Stimulated activated CD8-positive, alpha-beta memory T cell treated with anti-CD3 and anti-CD28 coated beads, Interleukin-15, amount 100 ng/mL, for 1 hour (primary cell): ENCODE measurements around the gene ELL2.

Experiments
- DNase-seq: peaks from one replicate; pipeline ENCODE4 v3.0.0-alpha.2; 2020; ENCODE audit warnings: low read depth

ELL2 gene

GRCh38 chr5:95880081-95880926 lies 81.3 kb downstream of the ELL2 start:
- no peak for DNase-seq

- no peak for DNase-seq
Observed at GRCh38 chr5:95879661-95880060, 82.0 kb downstream of the ELL2 start.

GRCh38 chr5:95878417-95879323 lies 83.0 kb downstream of the ELL2 start:
- no peak for DNase-seq

- DNase-seq = no peak
Observed at GRCh38 chr5:95876782-95877181, 84.9 kb downstream of the ELL2 start.

GRCh38 chr5:95874246-95874645 lies 87.4 kb downstream of the ELL2 start:
- no peak for DNase-seq

GRCh38 chr5:95873351-95873750 lies 88.3 kb downstream of the ELL2 start:
- no peak for DNase-seq

GRCh38 chr5:95872346-95873268 lies 89.0 kb downstream of the ELL2 start:
- no peak for DNase-seq

GRCh38 chr5:95871146-95871806 lies 90.4 kb downstream of the ELL2 start:
- no peak for DNase-seq

GRCh38 chr5:95870105-95870672 lies 91.5 kb downstream of the ELL2 start:
- no peak for DNase-seq

GRCh38 chr5:95869173-95869855 lies 92.3 kb downstream of the ELL2 start:
- peak; percentile 26 for DNase-seq

- DNase-seq = no peak
Observed at GRCh38 chr5:95868136-95868535, 93.5 kb downstream of the ELL2 start.

GRCh38 chr5:95866435-95867040 lies 95.1 kb downstream of the ELL2 start:
- DNase-seq = no peak

GRCh38 chr5:95864944-95865504 lies 96.6 kb downstream of the ELL2 start:
- DNase-seq = no peak

GRCh38 chr5:95864456-95864855 lies 97.2 kb downstream of the ELL2 start:
- DNase-seq = no peak

- DNase-seq = no peak
Observed at GRCh38 chr5:95863383-95863757, 98.3 kb downstream of the ELL2 start.

- DNase-seq = no peak
Observed at GRCh38 chr5:95862671-95863382, 98.8 kb downstream of the ELL2 start.

GRCh38 chr5:95861864-95862561 lies 99.6 kb downstream of the ELL2 start:
- DNase-seq = no peak

- no peak for DNase-seq
Observed at GRCh38 chr5:95861221-95861863, 100.3 kb downstream of the ELL2 start.
